Measurements from ENCODE around the gene ZNF420. TPM values are rescaled to one million over a fixed set of nuclear protein-coding genes. Genes with fewer than 3 reads are reported as not detected.

ZNF420 gene
- total RNA-seq, 1 experiment from 2014 or later: 13.7 TPM

DNA sequence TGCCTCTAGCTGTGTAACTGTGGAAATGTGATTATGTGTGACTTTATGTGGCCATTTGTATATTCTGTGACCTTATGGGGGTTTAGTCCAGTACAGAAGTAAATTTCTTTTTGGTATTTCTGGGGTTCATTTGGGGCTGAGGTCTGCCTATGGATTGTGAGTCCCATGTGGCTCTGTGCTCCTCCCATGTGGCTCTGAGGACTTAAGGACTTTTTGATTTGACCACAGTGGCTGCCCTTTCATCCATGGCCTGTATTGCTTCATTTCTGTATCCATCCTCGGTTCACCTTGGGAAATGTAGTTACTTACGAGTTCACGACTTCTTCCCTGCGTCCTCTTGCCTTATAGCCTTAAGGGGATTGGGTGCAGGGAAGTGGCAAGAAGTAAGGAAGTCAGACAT is 1.0 kb downstream of the ZNF420 start:
- CTCF ChIA-PET: no interaction called here
- DNase-seq (ENCODE audit: low spot score): no peak
- POLR2A ChIA-PET (ENCODE audit: low non-redundant PET): no interaction called here
- TF ChIP-seq CTCF (conservative IDR thresholded peaks at IDR 0.05; ENCODE audit: low read depth, low read length): no peak
- TF ChIP-seq EZH2 (IDR thresholded peaks at IDR 0.05; ENCODE audit: borderline replicate concordance, low read depth, low read length, poor library complexity, severe bottlenecking): no peak
- no peaks in the 10 kb centered on the region for H3K4me1 ChIP-seq (ENCODE audit: insufficient read depth, low read length, poor library complexity, severe bottlenecking)
- H3K27me3 ChIP-seq (replicated peaks; ENCODE audit: insufficient read depth, low read depth, low read length, poor library complexity): no peaks in the 10 kb centered on the region
- intact Hi-C loops (cut with micrococcal nuclease; ENCODE audit: unreplicated experiment): no loop called here
- no peak overlapping the region for H3K27ac ChIP-seq (ENCODE audit: low read depth, low read length, poor library complexity, severe bottlenecking)
- no peaks in the 10 kb centered on the region for H3K36me3 ChIP-seq (ENCODE audit: insufficient read depth, low read length, poor library complexity, severe bottlenecking)
- no TSS peak for BruUV-seq (replicated peaks)
- peaks cover 39% of the 10 kb centered on the region for H3K9me3 ChIP-seq (ENCODE audit: low read depth, low read length, poor library complexity, severe bottlenecking)
- H3K4me3 ChIP-seq (ENCODE audit: low read depth, low read length, poor library complexity, severe bottlenecking): peak overlapping the region; percentile 86

DNA sequence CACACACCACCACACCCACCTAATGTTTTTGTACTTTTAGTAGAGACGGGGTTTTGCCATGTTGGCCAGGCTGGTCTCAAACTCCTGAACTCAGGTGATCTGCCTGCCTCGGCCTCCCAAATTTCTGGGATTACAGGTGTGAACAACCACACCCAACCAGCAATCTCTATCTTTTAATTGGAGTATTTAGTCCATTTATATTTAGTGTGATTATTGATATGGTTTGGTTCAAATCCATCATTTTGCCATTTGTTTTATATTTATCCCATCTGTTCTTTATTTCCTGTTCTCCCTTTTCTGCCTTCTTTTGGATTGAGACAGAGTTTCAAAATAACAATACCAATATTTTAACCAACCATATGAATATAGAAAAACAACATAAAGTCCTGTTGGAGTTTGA is 4.1 kb downstream of the ZNF420 start:
- Histone ChIP-seq H3K27ac (ENCODE audit: low read depth, low read length, poor library complexity, severe bottlenecking) (no peak overlapping the region), H3K4me3 (ENCODE audit: low read depth, low read length, poor library complexity, severe bottlenecking) (no peak overlapping the region), H3K9me3 (ENCODE audit: low read depth, low read length, poor library complexity, severe bottlenecking) (peaks cover 58% of the 10 kb centered on the region), H3K27me3 (replicated peaks; ENCODE audit: insufficient read depth, low read depth, low read length, poor library complexity) (no peaks in the 10 kb centered on the region), H3K36me3 (ENCODE audit: insufficient read depth, low read length, poor library complexity, severe bottlenecking) (no peaks in the 10 kb centered on the region), H3K4me1 (ENCODE audit: insufficient read depth, low read length, poor library complexity, severe bottlenecking) (no peaks in the 10 kb centered on the region)
- DNase-seq (ENCODE audit: low spot score): no peak
- ChIA-PET CTCF (no interaction called here), POLR2A (ENCODE audit: low non-redundant PET) (no interaction called here)
- no peak for TF ChIP-seq EZH2 (IDR thresholded peaks at IDR 0.05; ENCODE audit: borderline replicate concordance, low read depth, low read length, poor library complexity, severe bottlenecking)
- no peak for TF ChIP-seq CTCF (conservative IDR thresholded peaks at IDR 0.05; ENCODE audit: low read depth, low read length)
- no TSS peak for BruUV-seq (replicated peaks)
- intact Hi-C loops (cut with micrococcal nuclease; ENCODE audit: unreplicated experiment): no loop called here

DNA sequence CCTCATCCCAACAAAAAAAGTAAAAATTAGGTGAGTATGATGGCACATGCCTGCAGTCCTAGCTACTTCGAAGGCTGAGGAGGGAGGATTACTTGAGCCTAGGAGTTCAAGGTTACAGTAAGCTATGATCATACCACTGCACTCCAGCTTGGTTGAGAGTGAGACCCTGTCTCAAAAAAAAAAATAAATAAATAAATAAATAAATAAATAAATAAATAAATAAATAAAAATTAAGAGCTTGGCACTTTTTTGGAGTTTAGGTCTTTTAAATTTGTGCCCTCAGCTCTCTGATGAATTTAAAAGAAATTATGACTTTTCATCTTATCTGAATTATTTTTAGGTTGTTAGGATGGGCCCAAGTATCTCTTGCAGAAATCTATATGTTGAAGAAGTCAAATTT is 8.9 kb downstream of the ZNF420 start:
- no peak for TF ChIP-seq EZH2 (IDR thresholded peaks at IDR 0.05; ENCODE audit: borderline replicate concordance, low read depth, low read length, poor library complexity, severe bottlenecking)
- no peak for TF ChIP-seq CTCF (conservative IDR thresholded peaks at IDR 0.05; ENCODE audit: low read depth, low read length)
- Histone ChIP-seq H3K4me1 (ENCODE audit: insufficient read depth, low read length, poor library complexity, severe bottlenecking) (no peaks in the 10 kb centered on the region), H3K36me3 (ENCODE audit: insufficient read depth, low read length, poor library complexity, severe bottlenecking) (peaks cover 20% of the 10 kb centered on the region), H3K4me3 (ENCODE audit: low read depth, low read length, poor library complexity, severe bottlenecking) (no peak overlapping the region), H3K27me3 (replicated peaks; ENCODE audit: insufficient read depth, low read depth, low read length, poor library complexity) (no peaks in the 10 kb centered on the region), H3K9me3 (ENCODE audit: low read depth, low read length, poor library complexity, severe bottlenecking) (peaks cover 60% of the 10 kb centered on the region), H3K27ac (ENCODE audit: low read depth, low read length, poor library complexity, severe bottlenecking) (no peak overlapping the region)
- DNase-seq (ENCODE audit: low spot score): no peak
- CTCF ChIA-PET: no interaction called here
- BruUV-seq (replicated peaks): no TSS peak
- intact Hi-C loops (cut with micrococcal nuclease; ENCODE audit: unreplicated experiment): no loop called here
- POLR2A ChIA-PET (ENCODE audit: low non-redundant PET): no interaction called here
